NCI-H1694 (cell line): ENCODE data around the gene ACOX1.
"Not testable (repeated sequence)": the region's sequence is repeated elsewhere in the genome, so short reads cannot be mapped to it uniquely, and the experiment has no call there.

Experiments used
- DNase-seq: peaks from one replicate; lab custom pipeline; 2025; lab: John Stamatoyannopoulos, UW

Gene ACOX1

GRCh38 chr17:75981019-75981615, 2.2 kb upstream of the ACOX1 start:
- DNase-seq: no peak

- no peak for DNase-seq
Observed at GRCh38 chr17:75980188-75981018, 1.4 kb upstream of the ACOX1 start.

- DNase-seq: no peak
Observed at GRCh38 chr17:75979705-75980187, 780 bp upstream of the ACOX1 start.

GRCh38 chr17:75976175-75976848, 2.7 kb downstream of the ACOX1 start:
- no peak for DNase-seq

- no peak for DNase-seq
Observed at GRCh38 chr17:75975757-75976174, 3.2 kb downstream of the ACOX1 start.

GRCh38 chr17:75975187-75975586, 3.8 kb downstream of the ACOX1 start:
- DNase-seq: not testable (repeated sequence)

GRCh38 chr17:75970626-75971025, 8.3 kb downstream of the ACOX1 start:
- DNase-seq: no peak

- DNase-seq: no peak
Observed at GRCh38 chr17:75970011-75970523, 8.9 kb downstream of the ACOX1 start.

- not testable (repeated sequence) for DNase-seq
Observed at GRCh38 chr17:75969044-75969443, 9.9 kb downstream of the ACOX1 start.

- no peak for DNase-seq
Observed at GRCh38 chr17:75965468-75965867, 13.5 kb downstream of the ACOX1 start.

GRCh38 chr17:75959839-75960511, 19.0 kb downstream of the ACOX1 start:
- no peak for DNase-seq

- no peak for DNase-seq
Observed at GRCh38 chr17:75959051-75959838, 19.7 kb downstream of the ACOX1 start.

GRCh38 chr17:75950855-75951554, 28.0 kb downstream of the ACOX1 start:
- no peak for DNase-seq

GRCh38 chr17:75950421-75950820, 28.5 kb downstream of the ACOX1 start:
- no peak for DNase-seq

- no peak for DNase-seq
Observed at GRCh38 chr17:75945211-75945610, 33.8 kb downstream of the ACOX1 start.

- DNase-seq: no peak
Observed at GRCh38 chr17:75943491-75943890, 35.5 kb downstream of the ACOX1 start.

GRCh38 chr17:75942473-75942872, 36.5 kb downstream of the ACOX1 start:
- no peak for DNase-seq

GRCh38 chr17:75941442-75941819, 37.5 kb downstream of the ACOX1 start:
- no peak for DNase-seq

GRCh38 chr17:75940727-75941441, 38.1 kb downstream of the ACOX1 start, which contains the start of gene FBF1:
Gene FBF1, minus strand, starts transcription at chr17:75941042. Its CDS starts 2,893 bp downstream, at chr17:75938149.
- DNase-seq: peak; percentile 88

- DNase-seq: no peak
Observed at GRCh38 chr17:75937652-75938051, 41.3 kb downstream of the ACOX1 start.
